HEK293T (cell line): ENCODE data around the gene FAM111A.
A peak's percentile ranks its signal among the peaks of the same experiment; 100 is the strongest.
"Not testable (repeated sequence)": the region's sequence is repeated elsewhere in the genome, so short reads cannot be mapped to it uniquely, and the experiment has no call there.

Experiments
- CTCF ChIA-PET: fragments of 350-600 bp; formaldehyde crosslinking; extraction: SDS; loops from one replicate; lab custom pipeline; 2021; ENCODE audit warnings: antibody characterized with exemption, inconsistent platforms; lab: Yijun Ruan, JAX
- POLR2A ChIA-PET: fragments of 350-600 bp; formaldehyde crosslinking; extraction: SDS; loops from one replicate; lab custom pipeline; 2020; ENCODE audit warnings: antibody characterized with exemption, inconsistent platforms; lab: Yijun Ruan, JAX
- DNase-seq: peaks from one replicate; pipeline ENCODE4 v3.0.0; 2012; ENCODE audit warnings: mixed read lengths; ENCODE audit errors: extremely low spot score
- ARNT ChIP-seq: fragments of 450-650 bp; IDR thresholded peaks from 2 replicates; pipeline ENCODE4 v1.6.1; 2017; ENCODE audit warnings: mild to moderate bottlenecking
- BHLHE40 ChIP-seq: fragments of 450-650 bp; IDR thresholded peaks from 2 replicates; pipeline ENCODE4 v1.6.1; 2016; ENCODE audit warnings: mild to moderate bottlenecking, moderate library complexity, borderline replicate concordance
- CTBP1 ChIP-seq: fragments of 450-650 bp; IDR thresholded peaks from 2 replicates; pipeline ENCODE4 v1.6.1; 2016; ENCODE audit warnings: borderline replicate concordance
- ELF4 ChIP-seq: fragments of 450-650 bp; IDR thresholded peaks from 2 replicates; pipeline ENCODE4 v1.6.1; 2017; ENCODE audit warnings: antibody characterized with exemption
- FOXA1 ChIP-seq: fragments of 450-650 bp; IDR thresholded peaks from 2 replicates; pipeline ENCODE4 v1.6.1; 2016; ENCODE audit warnings: mild to moderate bottlenecking
- FOXK2 ChIP-seq: fragments of 450-650 bp; IDR thresholded peaks from 2 replicates; pipeline ENCODE4 v1.6.1; 2016; ENCODE audit warnings: mild to moderate bottlenecking
- FOXM1 ChIP-seq: fragments of 450-650 bp; IDR thresholded peaks from 2 replicates; pipeline ENCODE4 v1.6.1; 2017; ENCODE audit warnings: mild to moderate bottlenecking, borderline replicate concordance
- HDGF ChIP-seq: fragments of 450-650 bp; IDR thresholded peaks from 2 replicates; pipeline ENCODE4 v1.6.1; 2017; ENCODE audit warnings: antibody characterized with exemption, borderline replicate concordance
- L3MBTL2 ChIP-seq: fragments of 450-650 bp; conservative IDR thresholded peaks from 2 replicates; pipeline ENCODE4 v1.6.1; 2016; ENCODE audit warnings: mild to moderate bottlenecking
- LEF1 ChIP-seq: fragments of 450-650 bp; IDR thresholded peaks from 2 replicates; pipeline ENCODE4 v1.6.1; 2017; ENCODE audit warnings: mild to moderate bottlenecking, borderline replicate concordance
- NFRKB ChIP-seq: fragments of 450-650 bp; IDR thresholded peaks from 2 replicates; pipeline ENCODE4 v1.6.1; 2016; ENCODE audit warnings: mild to moderate bottlenecking, moderate library complexity
- PKNOX1 ChIP-seq: fragments of 450-650 bp; IDR thresholded peaks from 2 replicates; pipeline ENCODE4 v1.6.1; 2016
- SP1 ChIP-seq: fragments of 450-650 bp; IDR thresholded peaks from 2 replicates; pipeline ENCODE4 v1.6.1; 2017
- SUZ12 ChIP-seq: fragments of 450-650 bp; IDR thresholded peaks from 2 replicates; pipeline ENCODE4 v1.6.1; 2016; ENCODE audit warnings: mild to moderate bottlenecking
- TARDBP ChIP-seq: fragments of 450-650 bp; IDR thresholded peaks from 2 replicates; pipeline ENCODE4 v1.6.1; 2016
- ZNF384 ChIP-seq: fragments of 450-650 bp; IDR thresholded peaks from 2 replicates; pipeline ENCODE4 v1.6.1; 2016

The FAM111A gene

DNA sequence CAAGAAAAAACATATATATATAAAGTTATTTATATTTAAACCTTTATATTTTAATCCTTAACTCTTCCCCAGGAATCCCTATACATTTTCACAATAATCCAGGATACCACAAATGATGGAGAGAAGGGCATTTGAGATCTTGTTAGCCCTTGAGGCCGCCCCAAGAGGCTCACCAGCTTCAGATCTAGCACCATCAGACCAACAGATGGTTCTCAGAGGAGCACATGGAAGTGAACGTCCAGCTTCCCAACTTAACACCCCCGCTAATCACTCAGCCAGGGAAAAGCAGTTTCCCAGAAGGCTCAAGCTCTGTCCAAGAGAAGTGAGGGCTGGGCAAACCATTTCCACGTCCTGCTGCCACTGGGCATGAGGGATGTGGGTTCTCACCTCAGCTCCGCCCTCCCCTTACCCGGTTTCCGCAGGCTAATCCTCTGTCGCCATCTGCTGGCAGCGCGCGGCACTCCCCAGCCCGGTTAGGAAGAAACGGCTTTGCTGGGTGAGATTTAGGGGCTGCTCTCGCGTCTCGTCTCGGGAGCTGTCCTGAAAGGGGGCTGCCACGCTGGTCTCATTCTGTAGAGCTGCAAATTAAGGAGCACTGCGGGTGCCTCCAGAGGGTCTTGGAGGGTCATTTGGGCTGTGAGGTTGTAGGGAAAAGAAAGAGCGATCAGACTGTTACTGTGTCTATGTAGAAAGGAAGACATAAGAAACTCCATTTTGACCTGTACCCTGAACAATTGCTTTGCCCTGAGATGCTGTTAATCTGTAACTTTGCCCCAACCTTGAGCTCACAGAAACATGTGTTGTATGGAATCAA lies 6.8 kb upstream of the FAM111A start:
- POLR2A ChIA-PET, result no interaction called here
- peak; percentile 82 for DNase-seq
- CTCF ChIA-PET, result interaction anchor here (0.6 to 1.2 kb wide), 10 partner anchors 8 to 506 kb away, joined by 3 to 10 read pairs (median 3); partner anchors contain the start of gene DTX4
- TF ChIP-seq ZNF384, result no peak
- TF ChIP-seq FOXK2, result no peak
- TF ChIP-seq CTBP1, result no peak
- no peak for TF ChIP-seq HDGF
- no peak for TF ChIP-seq FOXM1
- TF ChIP-seq SUZ12, result no peak
- TF ChIP-seq ARNT, result no peak
- TF ChIP-seq ELF4, result no peak
- TF ChIP-seq NFRKB, result no peak
- TF ChIP-seq TARDBP, result no peak

GRCh38 chr11:59136551-59136950 lies 6.1 kb upstream of the FAM111A start:
- CTCF ChIA-PET, result interaction anchor here (0.6 to 1.2 kb wide), 6 partner anchors 9 to 499 kb away, joined by 3 to 10 read pairs (median 3); no protein-coding TSS in a partner anchor
- POLR2A ChIA-PET, DNase-seq: not testable (repeated sequence)

- TF ChIP-seq HDGF (no peak), SUZ12 (no peak), L3MBTL2 (no peak), ZNF384 (no peak), FOXA1 (no peak), SP1 (no peak), PKNOX1 (no peak), FOXK2 (no peak), ARNT (no peak), FOXM1 (no peak), ELF4 (no peak), NFRKB (no peak), TARDBP (no peak), BHLHE40 (no peak), LEF1 (no peak), CTBP1 (no peak)
- ChIA-PET POLR2A (no interaction called here), CTCF (no interaction called here)
- DNase-seq, result no peak
These were observed 5.5 kb upstream of the FAM111A start for GRCh38 chr11:59137190-59137589.

DNA sequence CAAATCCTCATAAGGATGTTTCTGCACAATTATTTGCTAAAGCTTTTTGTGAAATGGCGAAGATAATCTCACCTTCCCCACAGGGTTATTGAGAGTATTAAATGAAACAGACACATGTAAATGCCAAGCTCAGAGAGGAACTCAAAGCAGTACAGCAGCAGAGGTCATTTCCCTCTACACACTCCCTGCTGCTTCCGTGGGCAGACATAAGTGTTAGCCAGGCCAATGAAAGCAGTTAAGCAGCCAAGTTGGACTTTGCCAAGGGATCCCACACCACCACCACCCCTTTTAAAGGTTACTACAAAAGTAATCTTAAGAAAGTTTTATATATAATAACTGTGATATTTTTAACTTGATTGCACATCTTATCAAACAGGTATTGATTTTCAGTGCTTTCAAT lies 4.0 kb upstream of the FAM111A start:
- no peak for TF ChIP-seq SP1
- no peak for TF ChIP-seq FOXM1
- TF ChIP-seq NFRKB, result no peak
- no peak for TF ChIP-seq ELF4
- no peak for TF ChIP-seq LEF1
- TF ChIP-seq FOXA1, result no peak
- TF ChIP-seq CTBP1, result no peak
- TF ChIP-seq TARDBP, result no peak
- no peak for TF ChIP-seq HDGF
- no peak for TF ChIP-seq BHLHE40
- no peak for TF ChIP-seq L3MBTL2
- no peak for TF ChIP-seq ARNT
- TF ChIP-seq ZNF384, result no peak
- no peak for TF ChIP-seq FOXK2
- TF ChIP-seq PKNOX1, result no peak

DNA sequence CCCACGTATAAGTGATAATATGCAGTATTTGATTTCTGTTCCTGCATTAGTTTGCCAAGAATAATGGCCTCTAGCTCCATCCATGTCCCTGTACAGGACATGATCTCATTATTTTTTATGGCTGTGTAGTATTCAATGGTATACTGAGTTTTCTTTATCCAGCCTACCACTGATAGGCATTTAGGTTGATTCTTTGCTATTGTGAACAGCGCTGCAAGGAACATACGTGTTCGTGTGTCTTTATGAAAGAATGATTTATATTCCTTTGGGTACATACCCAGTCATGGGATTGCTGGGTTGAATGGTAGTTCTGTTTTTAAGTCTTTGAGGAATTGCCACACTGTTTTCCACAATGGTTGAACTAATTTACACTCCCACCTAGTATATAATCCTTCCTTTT lies 1.5 kb upstream of the FAM111A start:
- no peak for TF ChIP-seq FOXM1
- no peak for TF ChIP-seq BHLHE40
- TF ChIP-seq HDGF, result no peak
- no peak for TF ChIP-seq FOXK2
- TF ChIP-seq ELF4, result no peak
- TF ChIP-seq CTBP1, result no peak
- no peak for TF ChIP-seq SUZ12
- TF ChIP-seq TARDBP, result no peak
- no peak for TF ChIP-seq NFRKB
- TF ChIP-seq PKNOX1, result no peak
- TF ChIP-seq SP1, result no peak
- TF ChIP-seq ARNT, result no peak
- TF ChIP-seq ZNF384, result no peak
- no peak for TF ChIP-seq LEF1
- no peak for TF ChIP-seq FOXA1
- no peak for DNase-seq
- CTCF ChIA-PET, result no interaction called here
- POLR2A ChIA-PET, result no interaction called here

More for the DNA sequence above, 4.0 kb upstream of the FAM111A start:
- no peak for DNase-seq
- ChIA-PET POLR2A (no interaction called here), CTCF (no interaction called here)
